HL-60/S4 treated with phorbol 12-myristate 13-acetate at 8.2 ng/mL for 4 days and 3 days (cell line): ENCODE data around the gene SLC7A5.
"Not testable (repeated sequence)": the region's sequence is repeated elsewhere in the genome, so short reads cannot be mapped to it uniquely, and the experiment has no call there.

Experiments
- in situ Hi-C: fragments of 300-500 bp; cut with MboI; formaldehyde crosslinking; loops from 2 replicates; pipeline ENCODE4 v1.15.0; 2022; ENCODE audit warnings: low sequenced_read_pairs

The SLC7A5 gene

GRCh38 chr16:87861300-87862099 lies 7.8 kb downstream of the SLC7A5 start:
- in situ Hi-C loops: not testable (repeated sequence)

- in situ Hi-C loops: no loop called here
Measured at GRCh38 chr16:87860553-87861299, 8.6 kb downstream of the SLC7A5 start.

DNA sequence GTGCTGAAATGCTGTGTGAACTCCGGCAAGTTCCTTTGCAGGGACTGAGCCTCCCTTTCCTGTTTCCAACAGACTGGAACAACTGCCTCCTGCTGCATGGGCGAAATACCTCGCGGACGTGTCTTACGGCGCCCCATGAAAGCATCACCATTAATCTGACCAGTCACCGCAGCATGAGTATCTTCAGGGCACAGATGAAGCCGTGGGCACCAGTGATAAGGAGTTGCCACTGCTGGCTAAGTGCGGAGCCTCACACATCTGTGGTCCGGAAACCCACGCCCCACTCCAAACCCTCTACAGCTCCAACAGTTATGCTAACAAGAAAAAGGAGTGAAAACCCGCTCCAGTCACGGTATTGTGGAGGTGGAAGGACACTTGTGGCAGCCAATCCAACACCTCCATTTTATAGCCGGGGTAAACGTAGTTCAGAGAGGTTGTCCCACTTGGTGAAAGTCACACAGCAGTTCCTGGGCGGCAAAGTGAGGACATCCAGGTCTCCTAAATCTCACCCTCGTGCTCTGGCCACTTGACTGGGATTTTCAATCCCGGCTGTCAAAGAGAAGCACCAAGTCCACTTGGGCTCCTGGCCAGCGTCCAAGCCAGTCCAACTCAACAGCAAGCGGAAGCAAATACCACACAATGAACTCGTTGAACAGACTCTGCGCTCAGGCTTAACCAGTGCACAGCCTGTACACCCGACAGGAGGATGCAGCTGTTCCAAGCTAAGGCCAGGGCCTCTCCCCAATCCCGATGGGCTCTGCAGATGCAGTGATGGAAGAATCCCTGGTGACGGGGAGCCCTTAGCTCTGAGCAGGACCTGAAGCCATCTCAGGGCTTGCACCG lies 10.9 kb downstream of the SLC7A5 start:
- in situ Hi-C loops: not testable (repeated sequence)

GRCh38 chr16:87856791-87857228 lies 12.5 kb downstream of the SLC7A5 start:
- in situ Hi-C loops: no loop called here

DNA sequence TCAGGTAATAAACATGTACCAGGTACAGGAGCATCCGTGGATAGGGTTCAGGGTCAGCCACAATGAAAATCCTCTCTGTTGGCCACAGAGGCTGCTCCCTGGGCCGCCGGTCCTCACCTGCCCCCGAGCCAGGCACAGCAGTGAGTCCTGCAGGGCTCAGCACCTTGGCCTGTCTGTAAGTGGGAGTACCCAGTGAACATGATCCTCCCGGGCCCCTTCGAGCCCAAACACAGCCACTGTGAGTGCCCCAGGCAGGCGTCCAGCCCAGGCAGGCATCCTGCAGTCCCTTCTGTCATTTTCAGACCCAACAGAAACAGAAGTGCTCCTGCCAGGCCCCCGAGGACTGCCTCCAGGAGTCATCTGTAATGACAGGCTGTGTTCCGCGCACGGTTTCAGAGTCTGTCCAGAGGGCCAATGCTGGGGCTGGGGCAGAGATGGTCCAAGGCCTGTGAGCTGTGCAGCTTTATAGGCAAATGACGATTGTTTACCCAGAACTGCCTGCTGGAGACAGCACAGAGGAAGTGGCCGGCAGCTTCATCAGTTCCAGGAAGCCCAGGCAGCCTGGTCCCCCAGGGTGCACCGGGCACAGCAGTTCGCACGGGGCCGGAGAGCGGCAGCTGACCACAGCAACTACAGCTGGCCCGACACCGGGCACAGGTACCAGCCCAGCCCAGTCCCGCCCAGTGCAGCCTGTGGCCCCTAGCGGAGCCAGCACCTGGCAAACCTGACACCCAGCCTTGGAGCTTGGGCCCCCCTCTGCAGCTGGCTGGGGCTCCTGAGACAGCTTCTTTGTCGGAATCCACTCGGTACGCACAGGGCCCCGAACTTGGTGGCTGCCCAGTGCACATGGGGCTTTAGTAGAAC lies 13.2 kb downstream of the SLC7A5 start:
- in situ Hi-C loops: no loop called here

DNA sequence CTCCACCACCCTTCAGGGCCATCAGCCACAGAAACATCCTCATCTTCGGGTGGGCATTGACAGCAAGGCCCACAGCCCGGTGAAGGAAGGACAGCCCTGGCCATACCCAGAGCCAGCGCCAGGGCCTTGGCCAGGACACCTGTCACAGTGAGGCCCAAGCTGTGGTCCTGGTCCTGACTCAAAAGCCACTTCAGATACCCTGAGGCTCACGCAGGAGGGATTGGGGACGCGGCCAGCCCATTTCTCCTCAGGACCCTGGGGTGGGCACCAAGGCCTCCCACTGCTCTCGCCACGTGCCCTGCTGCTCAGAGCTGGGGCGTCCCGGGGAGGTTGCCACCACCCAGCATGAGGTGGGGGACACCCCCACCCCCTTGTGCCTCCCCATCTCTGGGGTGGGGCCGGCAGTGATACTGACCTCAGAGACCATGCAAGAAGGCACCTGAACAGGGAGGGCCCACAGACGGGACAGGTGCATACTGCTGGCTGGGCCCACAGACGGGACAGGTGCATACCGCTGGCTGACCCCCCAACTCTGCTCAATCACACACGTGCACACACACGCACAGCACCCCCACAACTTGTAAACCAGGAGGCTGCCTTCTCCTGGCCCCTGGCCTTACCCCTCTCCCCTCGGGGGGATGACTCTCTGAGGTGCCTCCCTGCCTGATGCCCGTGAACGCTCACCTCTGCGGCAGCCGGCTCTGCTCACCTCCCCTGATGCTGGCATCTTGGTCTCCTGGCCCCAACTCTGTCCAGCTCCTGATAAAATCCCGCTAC lies 14.2 kb downstream of the SLC7A5 start:
- in situ Hi-C loops: no loop called here

GRCh38 chr16:87854053-87854906 lies 15.0 kb downstream of the SLC7A5 start:
- in situ Hi-C loops: no loop called here

DNA sequence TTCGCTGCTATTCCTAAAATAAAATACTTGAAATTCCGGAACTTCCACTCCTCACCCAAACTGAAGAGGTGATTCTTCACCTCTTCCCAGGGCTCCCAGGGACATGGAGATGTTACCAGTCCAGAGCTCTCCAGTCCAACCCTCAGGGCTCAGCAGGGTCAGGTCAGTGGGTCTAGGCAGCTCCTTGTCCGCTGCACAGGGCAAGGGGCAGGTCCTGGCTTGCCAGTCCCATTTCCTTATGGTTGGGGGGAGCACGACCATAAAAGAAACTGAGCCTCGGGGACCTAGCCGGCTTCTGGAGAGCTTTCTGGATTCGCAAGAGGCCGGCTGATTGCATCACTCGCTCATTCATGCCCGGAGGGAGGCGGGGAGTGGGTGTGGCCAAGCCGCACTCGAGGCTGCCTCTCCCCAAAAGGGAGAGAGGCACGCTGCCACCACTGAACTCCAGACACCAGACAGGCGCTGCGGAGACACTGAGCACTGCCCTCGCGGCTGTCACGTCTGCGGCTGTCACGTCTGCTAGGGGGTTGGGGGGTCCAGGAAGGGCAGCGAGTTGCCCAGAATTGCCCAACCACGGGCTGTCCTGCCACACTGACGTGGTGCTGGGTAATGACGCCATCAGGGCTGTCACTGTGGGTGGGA lies 15.8 kb downstream of the SLC7A5 start:
- in situ Hi-C loops: no loop called here

GRCh38 chr16:87851601-87852000 lies 17.7 kb downstream of the SLC7A5 start:
- in situ Hi-C loops: no loop called here

GRCh38 chr16:87851141-87851587 lies 18.1 kb downstream of the SLC7A5 start:
- in situ Hi-C loops: no loop called here

GRCh38 chr16:87850009-87851006 lies 19.0 kb downstream of the SLC7A5 start:
- in situ Hi-C loops: no loop called here

- in situ Hi-C loops: no loop called here
Measured at GRCh38 chr16:87849419-87850008, 19.8 kb downstream of the SLC7A5 start.

- in situ Hi-C loops: no loop called here
Measured at GRCh38 chr16:87848676-87849345, 20.5 kb downstream of the SLC7A5 start.

DNA sequence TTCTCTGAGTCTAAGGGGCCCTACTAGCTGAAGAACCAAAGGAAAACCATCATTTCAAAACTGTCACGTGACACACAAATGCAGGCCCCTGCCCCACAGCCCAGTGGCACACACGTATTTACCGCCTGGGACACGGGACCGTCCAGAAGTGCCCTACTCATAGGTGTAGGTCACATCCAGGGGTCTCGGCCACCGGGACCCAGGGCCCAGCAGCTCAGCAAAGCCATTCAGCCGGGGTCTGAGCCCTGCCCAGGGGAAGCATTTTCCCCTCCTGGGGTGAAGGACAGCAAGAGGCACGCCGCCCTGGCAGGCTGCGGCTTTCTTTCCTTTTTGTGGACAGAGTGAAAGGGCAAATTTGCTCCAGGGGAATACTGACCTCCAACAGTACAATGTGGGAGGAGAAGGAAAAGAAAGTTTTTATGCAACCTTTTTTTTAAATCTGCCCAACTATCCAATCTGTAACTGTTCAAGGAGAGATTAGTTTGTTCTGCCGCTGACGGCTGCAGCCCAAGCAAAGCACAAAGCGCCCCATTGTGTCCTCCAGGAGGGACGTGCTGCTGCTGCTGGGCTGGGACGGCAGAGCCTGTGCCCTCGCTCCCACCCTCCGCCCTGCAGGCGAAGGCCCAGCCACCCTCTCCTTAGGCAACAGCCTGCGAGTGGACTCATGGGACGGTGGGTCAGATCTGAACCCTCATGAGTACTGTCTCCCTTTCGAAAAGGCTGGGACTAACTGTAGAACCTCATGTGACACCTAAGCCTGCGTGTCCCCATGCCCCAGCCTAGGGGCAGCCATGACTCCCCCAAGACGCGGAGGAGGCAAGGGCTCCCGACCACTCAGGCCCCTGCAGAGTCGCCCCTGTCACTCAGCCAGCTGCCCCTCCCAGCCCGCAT lies 21.3 kb downstream of the SLC7A5 start:
- in situ Hi-C loops: no loop called here

DNA sequence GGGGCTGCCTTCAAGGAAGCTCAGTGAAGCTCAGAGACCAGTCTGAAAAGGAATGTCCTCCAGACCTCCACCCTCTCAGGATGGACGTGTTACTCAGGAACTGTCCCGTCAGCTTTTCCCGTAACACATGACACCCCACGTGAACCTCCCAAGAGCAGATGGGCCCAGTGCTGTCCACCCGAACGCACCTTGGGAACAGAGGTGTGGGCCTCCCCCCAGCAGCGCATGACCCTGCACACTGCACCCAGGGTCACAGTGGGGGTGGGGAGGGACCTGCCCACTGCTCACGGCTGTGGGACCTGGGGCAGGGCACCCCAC lies 21.9 kb downstream of the SLC7A5 start:
- in situ Hi-C loops: no loop called here
